H1 (cell line): ENCODE measurements around the gene PHF3. TPM values are rescaled to one million over a fixed set of nuclear protein-coding genes. Genes with fewer than 3 reads are reported as not detected.

Experiments
- CTCF ChIA-PET: fragments of 300-600 bp; sonication (Branson Sonifier 250); formaldehyde crosslinking; loops from one replicate; lab custom pipeline; 2021; ENCODE audit not compliant: partially characterized antibody; lab: Charles Lee
- POLR2A ChIA-PET: fragments of 300-600 bp; sonication (Branson Sonifier 250); formaldehyde crosslinking; loops from one replicate; lab custom pipeline; 2021; ENCODE audit warnings: inconsistent platforms; ENCODE audit not compliant: partially characterized antibody; lab: Charles Lee
- DNase-seq, 2 experiments: peaks; one replicate each; pipeline versions ENCODE4 v3.0.0 to v3.0.0-alpha.2; 2010 to 2022; ENCODE audit warnings: low spot score in 2 of 2, low read depth in 1 of 2, mixed read lengths in 1 of 2
- FAIRE-seq: peaks from 2 replicates; lab custom pipeline; 2011; peaks lifted over from hg19 to GRCh38; lab: Jason Lieb, UNC
- H2AFZ ChIP-seq: 2 replicates; pipeline ENCODE4 v1.8.1; 2012; ENCODE audit warnings: low read length, inconsistent platforms
- H2AK5ac ChIP-seq: 2 replicates; pipeline ENCODE4 v1.6.1; 2013; ENCODE audit warnings: low read depth, low read length
- H2BK120ac ChIP-seq: replicated peaks from 2 replicates; pipeline ENCODE3; 2013; ENCODE audit warnings: low read depth, low read length, inconsistent platforms
- H2BK12ac ChIP-seq: 2 replicates; pipeline ENCODE4 v1.6.1; 2013; ENCODE audit warnings: low read depth, low read length
- H2BK15ac ChIP-seq: 2 replicates; pipeline ENCODE4 v1.6.1; 2013; ENCODE audit warnings: low read length
- H2BK20ac ChIP-seq: 2 replicates; pipeline ENCODE4 v1.6.1; 2013; ENCODE audit warnings: low read length
- H2BK5ac ChIP-seq: 2 replicates; pipeline ENCODE4 v1.6.1; 2013; ENCODE audit warnings: low read depth, low read length
- H3K14ac ChIP-seq: 2 replicates; pipeline ENCODE4 v1.6.1; 2013; ENCODE audit warnings: inconsistent platforms; ENCODE audit not compliant: insufficient read length
- H3K18ac ChIP-seq: 2 replicates; pipeline ENCODE4 v1.6.1; 2013; ENCODE audit warnings: low read length; ENCODE audit errors: extremely low read depth
- H3K23ac ChIP-seq: 2 replicates; pipeline ENCODE4 v1.6.1; 2013; ENCODE audit warnings: inconsistent platforms; ENCODE audit not compliant: insufficient read length
- H3K23me2 ChIP-seq: 2 replicates; pipeline ENCODE4 v1.6.1; 2013; ENCODE audit warnings: low read depth, low read length
- H3K27ac ChIP-seq: 2 replicates; pipeline ENCODE4 v1.6.1; 2011; ENCODE audit warnings: low read depth, low read length, inconsistent platforms
- H3K27me3 ChIP-seq, 4 experiments: replicated peaks in 1 of 4; 1 replicate in 1 of 4; 2 replicates in 3 of 4; pipeline versions ENCODE4 v1.6.1 to v1.8.1; 2011 to 2013; ENCODE audit warnings: low read length in 3 of 4, mild to moderate bottlenecking in 3 of 4, inconsistent platforms in 2 of 4, mixed read lengths in 2 of 4, moderate library complexity in 1 of 4; ENCODE audit not compliant: control insufficient read depth in 3 of 4, insufficient read depth in 3 of 4; ENCODE audit errors: extremely low read depth in 1 of 4
- H3K36me3 ChIP-seq, 4 experiments: 2 replicates each; pipeline versions ENCODE4 v1.6.1 to v1.8.1; 2011 to 2013; ENCODE audit warnings: mild to moderate bottlenecking in 4 of 4, low read length in 3 of 4, moderate library complexity in 2 of 4, control low read depth in 1 of 4, inconsistent platforms in 1 of 4; ENCODE audit not compliant: insufficient read depth in 4 of 4, control insufficient read depth in 2 of 4
- H3K4ac ChIP-seq: replicated peaks from 2 replicates; pipeline ENCODE3; 2013; ENCODE audit warnings: low read length, low read depth, mixed read lengths, inconsistent platforms; ENCODE audit not compliant: insufficient read length
- H3K4me1 ChIP-seq, 4 experiments: replicated peaks in 1 of 4; 1 replicate in 1 of 4; 2 replicates in 3 of 4; pipeline versions ENCODE4 v1.6.1 to v1.8.1; 2011 to 2013; ENCODE audit warnings: low read length in 3 of 4, inconsistent platforms in 2 of 4, mixed read lengths in 1 of 4; ENCODE audit not compliant: insufficient read depth in 4 of 4, control insufficient read depth in 3 of 4
- H3K4me2 ChIP-seq, 2 experiments: 2 replicates each; pipeline versions ENCODE4 v1.6.1 to v1.8.1; 2011 to 2013; ENCODE audit warnings: low read depth in 2 of 2, low read length in 2 of 2, control low read depth in 1 of 2, inconsistent platforms in 1 of 2, mild to moderate bottlenecking in 1 of 2; ENCODE audit not compliant: insufficient read depth in 1 of 2
- H3K4me3 ChIP-seq, 4 experiments: fragments of 200-600, 300-600 bp in 1 of 4; sonication (generic), shearing (Covaris generic), sonication (Bioruptor Twin) in 1 of 4; 2 replicates each; pipeline versions ENCODE4 v1.5.1 to v1.8.1; 2011 to 2016; ENCODE audit warnings: low read length in 4 of 4, low read depth in 3 of 4, control low read depth in 2 of 4, inconsistent platforms in 2 of 4, mild to moderate bottlenecking in 2 of 4, mixed read lengths in 1 of 4, moderate library complexity in 1 of 4; ENCODE audit not compliant: insufficient read depth in 2 of 4; ENCODE audit errors: extremely low read depth in 1 of 4
- H3K56ac ChIP-seq: replicated peaks from 2 replicates; pipeline ENCODE3; 2013; ENCODE audit warnings: low read depth, mild to moderate bottlenecking, mixed read lengths, low read length, inconsistent platforms; ENCODE audit not compliant: insufficient read length
- H3K79me1 ChIP-seq: 2 replicates; pipeline ENCODE4 v1.6.1; 2013; ENCODE audit warnings: low read depth, low read length, control low read depth
- H3K79me2 ChIP-seq, 2 experiments: 2 replicates each; pipeline versions ENCODE4 v1.6.1 to v1.8.1; 2012 to 2013; ENCODE audit warnings: low read length in 2 of 2, mild to moderate bottlenecking in 2 of 2, inconsistent platforms in 1 of 2; ENCODE audit not compliant: insufficient read depth in 2 of 2, control insufficient read depth in 1 of 2
- H3K9ac ChIP-seq, 4 experiments: replicated peaks in 1 of 4; 1 replicate in 1 of 4; 2 replicates in 3 of 4; pipeline versions ENCODE4 v1.6.1 to v1.8.1; 2011 to 2013; ENCODE audit warnings: low read depth in 3 of 4, low read length in 3 of 4, control low read depth in 2 of 4, mild to moderate bottlenecking in 2 of 4, moderate library complexity in 2 of 4, inconsistent platforms in 1 of 4; ENCODE audit errors: extremely low read depth in 1 of 4
- H3K9me3 ChIP-seq, 2 experiments: 2 replicates each; pipeline versions ENCODE4 v1.6.1 to v1.8.1; 2012 to 2013; ENCODE audit warnings: mild to moderate bottlenecking in 2 of 2, moderate library complexity in 2 of 2, control low read depth in 1 of 2, inconsistent platforms in 1 of 2, low read depth in 1 of 2, low read length in 1 of 2, mixed read lengths in 1 of 2; ENCODE audit not compliant: insufficient read depth in 2 of 2
- H4K20me1 ChIP-seq, 2 experiments: replicated peaks in 1 of 2; 2 replicates each; pipeline versions ENCODE3 to v1.8.1; 2011 to 2013; ENCODE audit warnings: inconsistent platforms in 2 of 2, low read length in 2 of 2, mild to moderate bottlenecking in 1 of 2; ENCODE audit not compliant: insufficient read depth in 2 of 2, control insufficient read depth in 1 of 2
- H4K5ac ChIP-seq: 2 replicates; pipeline ENCODE4 v1.6.1; 2013; ENCODE audit warnings: low read length, low read depth, mixed read lengths, inconsistent platforms; ENCODE audit not compliant: insufficient read length
- H4K8ac ChIP-seq: 2 replicates; pipeline ENCODE4 v1.8.0; 2013; ENCODE audit warnings: mild to moderate bottlenecking, moderate library complexity, low read length, inconsistent platforms; ENCODE audit not compliant: insufficient read depth; ENCODE audit errors: extremely low read depth
- H4K91ac ChIP-seq: replicated peaks from 2 replicates; pipeline ENCODE3; 2013; ENCODE audit warnings: low read length, mixed read lengths, inconsistent platforms; ENCODE audit not compliant: insufficient read length
- EP300 ChIP-seq, 2 experiments: IDR thresholded peaks; 1 replicate in 1 of 2; 2 replicates in 1 of 2; pipeline ENCODE4 v1.6.1; 2011 to 2012; ENCODE audit warnings: low read depth in 2 of 2, low read length in 2 of 2, mild to moderate bottlenecking in 2 of 2, borderline replicate concordance in 1 of 2, inconsistent platforms in 1 of 2, moderate library complexity in 1 of 2
- JUN ChIP-seq: IDR thresholded peaks from 2 replicates; pipeline ENCODE4 v1.6.1; 2011; ENCODE audit warnings: low read depth, mild to moderate bottlenecking, improper control_type of control experiment, low read length
- KDM1A ChIP-seq: fragments of 200-600, 300-600 bp; sonication (generic); IDR thresholded peaks from 2 replicates; pipeline ENCODE4 v1.7.1; 2016; ENCODE audit warnings: mild to moderate bottlenecking, low read length, borderline replicate concordance
- KDM5A ChIP-seq: fragments of 200-600 bp; IDR thresholded peaks from 2 replicates; pipeline ENCODE4 v1.7.1; 2012; ENCODE audit warnings: mild to moderate bottlenecking, low read length, inconsistent platforms, mixed read lengths
- NRF1 ChIP-seq: IDR thresholded peaks from 2 replicates; pipeline ENCODE4 v1.6.1; 2011; ENCODE audit warnings: mild to moderate bottlenecking, low read depth, low read length, improper control_type of control experiment
- POU5F1 ChIP-seq: IDR thresholded peaks from 2 replicates; pipeline ENCODE4 v1.6.1; 2011; ENCODE audit warnings: low read depth, mild to moderate bottlenecking, low read length, moderate library complexity
- RNF2 ChIP-seq: fragments of 200-900, 300-1000 bp; sonication (generic); IDR thresholded peaks from 2 replicates; pipeline ENCODE4 v1.7.1; 2016; ENCODE audit warnings: borderline replicate concordance, low read depth, mild to moderate bottlenecking, antibody characterized with exemption, low read length; ENCODE audit not compliant: poor library complexity, severe bottlenecking; ENCODE audit errors: missing control alignments
- RXRA ChIP-seq: IDR thresholded peaks from 2 replicates; pipeline ENCODE4 v1.6.1; 2011; ENCODE audit warnings: low read depth, mild to moderate bottlenecking, low read length, moderate library complexity; ENCODE audit not compliant: insufficient read depth
- TBP ChIP-seq: IDR thresholded peaks from 2 replicates; pipeline ENCODE4 v1.6.1; 2011; ENCODE audit warnings: low read depth, low read length, improper control_type of control experiment
- WGBS, 2 experiments: shearing (Covaris generic) in 1 of 2; methylation state at CpG; one replicate each; pipeline versions ENCODE4 v1.1.6 to v1.1.7; 2013 to 2015; ENCODE audit warnings: low lambda C conversion rate in 2 of 2, mixed read lengths in 2 of 2, inconsistent platforms in 1 of 2, low coverage in 1 of 2, missing lambda C conversion rate in 1 of 2; ENCODE audit not compliant: insufficient replicate concordance in 2 of 2, insufficient coverage in 1 of 2, insufficient read length in 1 of 2; ENCODE audit errors: extremely low coverage in 1 of 2, missing lambda C conversion rate in 1 of 2; 5-methylcytosine and 5-hydroxymethylcytosine counted together
- polyA plus RNA-seq, 7 experiments: library from polyadenylated mRNA; depleted of rRNA in 3 of 7; stranded (reverse) in 5 of 7; unstranded in 2 of 7; fragments of >200 nt in 5 of 7; fragments of 200-250 nt in 2 of 7; gene quantifications; 1 replicate in 5 of 7; 2 replicates in 1 of 7; 4 replicates in 1 of 7; pipeline versions ENCODE4 v1.2.1 to v1.2.3, GENCODE V29; 2011 to 2013; ENCODE audit warnings: missing spikeins in 2 of 7, mixed read lengths in 2 of 7
- total RNA-seq: library from RNA; stranded (reverse); fragmentation: NEBNext Ultra II Directional; extraction: Animal tissue kit (Norgen Biotek cat#: 25700); gene quantifications from 2 replicates; pipeline ENCODE4 v1.2.1, GENCODE V29; 2021
- TF ChIP-seq, protein P1 (sequence below): IDR thresholded peaks from 2 replicates; pipeline ENCODE4 v1.6.1; 2012; ENCODE audit warnings: low read length, inconsistent platforms
- TF ChIP-seq, protein P2 (sequence below): IDR thresholded peaks from 2 replicates; pipeline ENCODE4 v1.6.1; 2012; ENCODE audit warnings: inconsistent platforms

Gene PHF3
- total and polyA plus RNA-seq, 2 of the 8 experiments (the other 6 are each of a cell fraction or from before 2014, with no cell fraction given) = 10.1 to 69.3 TPM

DNA sequence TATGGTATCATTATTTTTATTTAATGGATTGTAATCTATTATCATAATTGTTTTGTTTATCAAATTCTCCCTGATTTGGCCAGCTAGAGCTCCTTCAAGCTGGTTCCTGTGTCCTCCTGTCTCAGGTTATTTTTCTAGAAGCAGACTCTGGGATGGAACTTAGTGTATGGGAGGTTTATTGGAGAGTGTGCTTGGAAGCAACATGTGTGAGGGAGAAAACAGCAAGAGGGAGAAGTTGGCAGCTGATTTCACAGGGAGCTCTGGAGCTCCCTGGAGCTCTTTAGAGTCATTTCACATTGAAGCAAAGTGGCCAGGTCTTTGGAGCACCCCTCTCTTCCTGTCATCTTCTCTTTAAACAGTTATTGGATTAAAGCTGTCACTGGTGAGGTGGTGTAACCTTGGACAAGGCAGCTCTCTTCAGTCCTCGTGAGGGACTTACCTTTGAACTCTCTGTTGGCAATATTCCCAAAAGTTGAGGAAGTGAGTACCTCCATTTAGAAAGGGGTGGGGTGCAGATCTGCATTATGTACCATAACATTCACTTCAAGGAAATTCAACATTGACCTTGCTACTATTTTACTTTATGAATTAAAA lies 103.6 kb downstream of the PHF3 start:
- Histone ChIP-seq H3K36me3 (no peaks in the 10 kb centered on the region), H3K4me2 (no peak overlapping the region), H3K9ac (no peak overlapping the region), H3K14ac (no peak overlapping the region), H3K23ac (no peak overlapping the region), H2AK5ac (no peak overlapping the region), H3K27ac (no peak overlapping the region), H3K4me1 (no peaks in the 10 kb centered on the region), H4K8ac (no peak overlapping the region), H2BK15ac (no peak overlapping the region), H3K18ac (no peak overlapping the region), H4K5ac (no peak overlapping the region), H3K4me3 (no peak overlapping the region), H4K20me1 (no peaks in the 10 kb centered on the region), H4K91ac (no peak overlapping the region), H3K79me2 (no peaks in the 10 kb centered on the region), H3K27me3 (no peaks in the 10 kb centered on the region), H2BK120ac (no peak overlapping the region), H2BK5ac (no peak overlapping the region), H2AFZ (no peak overlapping the region), H3K4ac (no peak overlapping the region), H3K56ac (no peak overlapping the region), H2BK20ac (no peak overlapping the region), H3K79me1 (no peaks in the 10 kb centered on the region), H3K23me2 (no peaks in the 10 kb centered on the region), H3K9me3 (no peaks in the 10 kb centered on the region), H2BK12ac (no peak overlapping the region)
- DNase-seq (no peak), FAIRE-seq (no peak)
- CTCF ChIA-PET = no interaction called here
- 93% methylated on average over 1 of the region's 1 CpG; no CpG with 5 or more reads in 1 of the 2 experiments for WGBS, 2 experiments
- POLR2A ChIA-PET = no interaction called here
- no peak for TF ChIP-seq TBP
- no peak for TF ChIP-seq EP300 (IDR thresholded peaks at IDR 0.05; ENCODE audit: borderline replicate concordance in 1 of 2, low read depth in 2 of 2, low read length in 2 of 2)
- TF ChIP-seq NRF1 = no peak
- no peak for TF ChIP-seq RXRA
- TF ChIP-seq, protein P1, sequence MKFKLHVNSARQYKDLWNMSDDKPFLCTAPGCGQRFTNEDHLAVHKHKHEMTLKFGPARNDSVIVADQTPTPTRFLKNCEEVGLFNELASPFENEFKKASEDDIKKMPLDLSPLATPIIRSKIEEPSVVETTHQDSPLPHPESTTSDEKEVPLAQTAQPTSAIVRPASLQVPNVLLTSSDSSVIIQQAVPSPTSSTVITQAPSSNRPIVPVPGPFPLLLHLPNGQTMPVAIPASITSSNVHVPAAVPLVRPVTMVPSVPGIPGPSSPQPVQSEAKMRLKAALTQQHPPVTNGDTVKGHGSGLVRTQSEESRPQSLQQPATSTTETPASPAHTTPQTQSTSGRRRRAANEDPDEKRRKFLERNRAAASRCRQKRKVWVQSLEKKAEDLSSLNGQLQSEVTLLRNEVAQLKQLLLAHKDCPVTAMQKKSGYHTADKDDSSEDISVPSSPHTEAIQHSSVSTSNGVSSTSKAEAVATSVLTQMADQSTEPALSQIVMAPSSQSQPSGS = no peak
- no peak for TF ChIP-seq KDM5A
- no peak for TF ChIP-seq KDM1A
- TF ChIP-seq, protein P2, sequence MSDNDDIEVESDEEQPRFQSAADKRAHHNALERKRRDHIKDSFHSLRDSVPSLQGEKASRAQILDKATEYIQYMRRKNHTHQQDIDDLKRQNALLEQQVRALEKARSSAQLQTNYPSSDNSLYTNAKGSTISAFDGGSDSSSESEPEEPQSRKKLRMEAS = no peak
- no peak for TF ChIP-seq POU5F1
- TF ChIP-seq RNF2 = no peak
- no peak for TF ChIP-seq JUN
